HepG2 (cell line): ENCODE results near the gene SLC25A47. TPM values are rescaled to one million over a fixed set of nuclear protein-coding genes. Genes with fewer than 3 reads are reported as not detected.

ENCODE experiments used
- ATAC-seq: fragments of 200-7000 bp; cut with Tn5 transposase; 3 replicates; pipeline ENCODE4 v1.9.1; 2020; ENCODE audit warnings: mild to moderate bottlenecking, moderate library complexity
- BruUV-seq: library from RNA; stranded (reverse); fragments of 400-500 nt; replicated peaks from 2 replicates; lab custom pipeline; 2021; lab: Mats Ljungman, UMichigan
- CTCF ChIA-PET: fragments of 300-600 bp; formaldehyde crosslinking; extraction: SDS; loops from one replicate; lab custom pipeline; 2021; ENCODE audit warnings: low total read pairs, inconsistent platforms, low intra/inter-chr PET ratio; lab: Yijun Ruan, JAX
- POLR2A ChIA-PET: fragments of 350-600 bp; sonication (Branson Sonifier 250); formaldehyde crosslinking; loops from one replicate; lab custom pipeline; 2020; ENCODE audit warnings: antibody characterized with exemption, inconsistent platforms; lab: Yijun Ruan, JAX
- DNase-seq: peaks from one replicate; pipeline ENCODE4 v3.0.0-alpha.2; 2015; ENCODE audit warnings: low spot score
- FAIRE-seq: peaks from 3 replicates; lab custom pipeline; 2011; peaks lifted over from hg19 to GRCh38; lab: Jason Lieb, UNC
- H2AFZ ChIP-seq: one replicate; pipeline ENCODE4 v1.6.1; 2011; ENCODE audit warnings: low read length, inconsistent platforms
- H3K27ac ChIP-seq: fragments of 300-600 bp; 3 replicates; pipeline ENCODE4 v1.8.0; 2011; ENCODE audit warnings: mixed run types, mild to moderate bottlenecking, mixed read lengths, low read length, inconsistent platforms; ENCODE audit not compliant: insufficient read depth; ENCODE audit errors: extremely low read length
- H3K27me3 ChIP-seq, 2 experiments: fragments of 200-600 bp in 1 of 2; 2 replicates in 1 of 2; 3 replicates in 1 of 2; pipeline versions ENCODE4 v1.6.0 to v1.8.0; 2011; ENCODE audit warnings: low read length in 2 of 2, mild to moderate bottlenecking in 2 of 2, moderate library complexity in 2 of 2, inconsistent platforms in 1 of 2; ENCODE audit not compliant: insufficient read depth in 2 of 2, control insufficient read depth in 1 of 2
- H3K36me3 ChIP-seq, 2 experiments: fragments of 200-600 bp in 1 of 2; replicated peaks in 1 of 2; 2 replicates in 1 of 2; 3 replicates in 1 of 2; pipeline versions ENCODE4 v1.5.1 to v1.8.0; 2011; ENCODE audit warnings: low read length in 2 of 2, inconsistent platforms in 1 of 2; ENCODE audit not compliant: insufficient read depth in 2 of 2, control insufficient read depth in 1 of 2
- H3K4me1 ChIP-seq: 2 replicates; pipeline ENCODE4 v1.5.1; 2012; ENCODE audit warnings: low read length, inconsistent platforms; ENCODE audit not compliant: insufficient read depth
- H3K4me2 ChIP-seq: 2 replicates; pipeline ENCODE4 v1.6.0; 2011; ENCODE audit warnings: low read depth, low read length, inconsistent platforms
- H3K4me3 ChIP-seq, 3 experiments: fragments of 200-600 bp in 1 of 3; sonication (generic), shearing (Covaris generic) in 1 of 3; replicated peaks in 1 of 3; 2 replicates each; pipeline ENCODE4 v1.5.1; 2011 to 2016; ENCODE audit warnings: low read length in 3 of 3, inconsistent platforms in 2 of 3, low read depth in 2 of 3, mild to moderate bottlenecking in 2 of 3, control low read depth in 1 of 3, mixed read lengths in 1 of 3; ENCODE audit not compliant: insufficient read depth in 1 of 3
- H3K79me2 ChIP-seq: one replicate; pipeline ENCODE4 v1.6.1; 2011; ENCODE audit warnings: low read length, inconsistent platforms; ENCODE audit not compliant: insufficient read depth
- H3K9ac ChIP-seq: 2 replicates; pipeline ENCODE4 v1.6.0; 2011; ENCODE audit warnings: mild to moderate bottlenecking, low read depth, low read length, inconsistent platforms; ENCODE audit not compliant: insufficient read depth
- H3K9me3 ChIP-seq: 2 replicates; pipeline ENCODE4 v1.5.1; 2012; ENCODE audit warnings: mild to moderate bottlenecking, low read length
- H4K20me1 ChIP-seq: 2 replicates; pipeline ENCODE4 v1.6.0; 2011; ENCODE audit warnings: inconsistent platforms, mild to moderate bottlenecking, low read length, moderate library complexity; ENCODE audit not compliant: insufficient read depth
- DNMT3B ChIP-seq: conservative IDR thresholded peaks from 2 replicates; pipeline ENCODE4 v1.6.1; 2016; ENCODE audit warnings: missing biosample characterization, control low read depth
- HOXA3 ChIP-seq: sonication (generic); formaldehyde crosslinking; IDR thresholded peaks from 2 replicates; pipeline ENCODE4 v1.5.0; 2020; ENCODE audit warnings: missing genetic modification reagents
- KDM5A ChIP-seq: fragments of 200-600 bp; sonication (generic); IDR thresholded peaks from 2 replicates; pipeline ENCODE4 v1.7.0; 2018; ENCODE audit warnings: antibody characterized with exemption, mild to moderate bottlenecking, low read length, borderline replicate concordance
- MTF2 ChIP-seq: sonication (generic); formaldehyde crosslinking; IDR thresholded peaks from 2 replicates; pipeline ENCODE4 v1.5.0; 2020; ENCODE audit warnings: missing genetic modification reagents, borderline replicate concordance
- MXD3 ChIP-seq: IDR thresholded peaks from 2 replicates; pipeline ENCODE4 v1.6.1; 2016; ENCODE audit warnings: mild to moderate bottlenecking, missing biosample characterization, missing genetic modification reagents
- NPAS2 ChIP-seq: sonication (generic); formaldehyde crosslinking; IDR thresholded peaks from 2 replicates; pipeline ENCODE4 v1.8.0; 2022; ENCODE audit warnings: mild to moderate bottlenecking, missing genetic modification reagents, borderline replicate concordance
- PBX2 ChIP-seq: IDR thresholded peaks from 2 replicates; pipeline ENCODE4 v1.6.1; 2016; ENCODE audit warnings: control low read depth
- PPARG ChIP-seq: conservative IDR thresholded peaks from 2 replicates; pipeline ENCODE4 v1.6.1; 2016; ENCODE audit warnings: missing biosample characterization, missing genetic modification reagents
- RELA ChIP-seq: sonication (generic); formaldehyde crosslinking; IDR thresholded peaks from 2 replicates; pipeline ENCODE4 v1.4.0; 2020; ENCODE audit warnings: missing genetic modification reagents
- SPEN ChIP-seq: sonication (generic); formaldehyde crosslinking; IDR thresholded peaks from 2 replicates; pipeline ENCODE4 v1.5.1; 2020; ENCODE audit warnings: low read depth, mild to moderate bottlenecking, missing genetic modification reagents
- ZNF253 ChIP-seq: sonication (generic); formaldehyde crosslinking; IDR thresholded peaks from 2 replicates; pipeline ENCODE4 v1.8.0; 2022; ENCODE audit warnings: mild to moderate bottlenecking, missing genetic modification reagents, borderline replicate concordance
- ZNF446 ChIP-seq: sonication (generic); formaldehyde crosslinking; IDR thresholded peaks from 2 replicates; pipeline ENCODE4 v1.5.0; 2020; ENCODE audit warnings: mild to moderate bottlenecking, missing genetic modification reagents
- ZNF800 ChIP-seq: sonication (generic); formaldehyde crosslinking; IDR thresholded peaks from 2 replicates; pipeline ENCODE4 v1.4.0; 2020; ENCODE audit warnings: missing genetic modification reagents
- ZNF879 ChIP-seq: sonication (generic); formaldehyde crosslinking; IDR thresholded peaks from 2 replicates; pipeline ENCODE4 v1.8.1; 2023; ENCODE audit warnings: missing genetic modification reagents
- ZNF891 ChIP-seq: sonication (generic); formaldehyde crosslinking; IDR thresholded peaks from 2 replicates; pipeline ENCODE4 v1.5.0; 2020; ENCODE audit warnings: mild to moderate bottlenecking, missing genetic modification reagents
- WGBS: methylation state at CpG from one replicate; pipeline ENCODE4 v1.1.6; 2017; ENCODE audit warnings: low lambda C conversion rate; 5-methylcytosine and 5-hydroxymethylcytosine counted together
- in situ Hi-C: cut with HindIII; loops from 2 replicates; pipeline ENCODE4 v1.10.0; 2017; ENCODE audit warnings: low pct_unique_long_range_greater_than_20kb; ENCODE audit not compliant: extremely low pct_ligation_motif_present
- intact Hi-C: fragments of 100-400 bp; cut with micrococcal nuclease; formaldehyde crosslinking; loops from one replicate; pipeline ENCODE4 v1.10.0; 2022; ENCODE audit not compliant: unreplicated experiment
- polyA plus RNA-seq, 8 experiments: library from polyadenylated mRNA; depleted of rRNA in 3 of 8; stranded (reverse) in 7 of 8; unstranded in 1 of 8; fragments of >200 nt; fragmentation: Illumina TruSeq in 4 of 8; extraction: Trizol in 4 of 8; gene quantifications; 2 replicates each; pipeline versions ENCODE4 v1.2.1 to v1.2.3, GENCODE V29; 2011 to 2016; ENCODE audit warnings: low read depth in 4 of 8, missing spikeins in 1 of 8, mixed read lengths in 1 of 8; ENCODE audit not compliant: insufficient read depth in 1 of 8
- total RNA-seq, 5 experiments: library from RNA; depleted of rRNA; stranded (reverse); fragments of >200 nt; fragmentation: Illumina TruSeq; extraction: Trizol; gene quantifications; 2 replicates each; pipeline ENCODE4 v1.2.3, GENCODE V29; 2016; ENCODE audit warnings: low read depth in 1 of 5

The SLC25A47 gene
- total and polyA plus RNA-seq, 2 of the 13 experiments (the other 11 are each of a cell fraction or from before 2014, with no cell fraction given) = 1.0 to 1.7 TPM

GRCh38 chr14:100297320-100298300, 25.5 kb upstream of the SLC25A47 start:
- WGBS = 93% methylated on average over 15 of the region's 30 CpGs
- CTCF ChIA-PET = no interaction called here
- TF ChIP-seq MTF2 (CRISPR knock-in tag) (no peak), ZNF800 (no peak), KDM5A (no peak), RELA (no peak), DNMT3B (CRISPR knock-in tag) (no peak), ZNF446 (CRISPR knock-in tag) (no peak), HOXA3 (no peak), ZNF879 (CRISPR knock-in tag) (no peak), NPAS2 (CRISPR knock-in tag) (no peak), ZNF891 (no peak), ZNF253 (CRISPR knock-in tag) (no peak), MXD3 (CRISPR knock-in tag) (no peak), PBX2 (CRISPR knock-in tag) (no peak), SPEN (CRISPR knock-in tag) (no peak), PPARG (CRISPR knock-in tag) (no peak)
- TF ChIP-seq, all 625 proteins: peak for 0
- no peaks in the 10 kb centered on the region for H3K79me2 ChIP-seq
- H2AFZ ChIP-seq = no peak overlapping the region
- no peak for ATAC-seq
- intact Hi-C loops (no loop called here), in situ Hi-C loops (no loop called here)
- no peaks in the 10 kb centered on the region for H3K27me3 ChIP-seq
- H3K4me1 ChIP-seq = peaks cover 24% of the 10 kb centered on the region
- DNase-seq = no peak
- H3K4me3 ChIP-seq = no peak overlapping the region
- no peak overlapping the region for H3K9ac ChIP-seq
- no peak overlapping the region for H3K27ac ChIP-seq
- H3K4me2 ChIP-seq = no peak overlapping the region
- no peaks in the 10 kb centered on the region for H3K9me3 ChIP-seq
- BruUV-seq = no TSS peak
- POLR2A ChIA-PET = no interaction called here
- no peak for FAIRE-seq
- no peaks in the 10 kb centered on the region for H4K20me1 ChIP-seq
- H3K36me3 ChIP-seq = no peaks in the 10 kb centered on the region; a peak in 1 of 5 replicates
